ENCODE measurements around the gene NPY4R. TPM values are rescaled to one million over a fixed set of nuclear protein-coding genes. Genes with fewer than 3 reads are reported as not detected.
"Not testable (repeated sequence)": the region's sequence is repeated elsewhere in the genome, so short reads cannot be mapped to it uniquely, and the experiment has no call there.

The NPY4R gene
- total and polyA plus RNA-seq, 8 donors, result 0.32 to 1.3 (median 0.56) TPM

GRCh38 chr10:46451365-46451764 is 14.4 kb downstream of the NPY4R start:
- ATAC-seq; H3K27me3 ChIP-seq; H3K27ac ChIP-seq; H3K4me3 ChIP-seq; H3K36me3 ChIP-seq; H3K4me1 ChIP-seq; DNase-seq; intact Hi-C loops (cut with DNase I); H3K9me3 ChIP-seq: not testable (repeated sequence)

GRCh38 chr10:46450829-46451228 is 14.9 kb downstream of the NPY4R start:
- H3K4me1 ChIP-seq; intact Hi-C loops (cut with DNase I); H3K27ac ChIP-seq; H3K36me3 ChIP-seq; H3K4me3 ChIP-seq; H3K27me3 ChIP-seq; H3K9me3 ChIP-seq: not testable (repeated sequence)
- peak in 1 of 4 donors; percentile 63 for DNase-seq
- peak; percentile 34 for ATAC-seq

- H3K4me1 ChIP-seq; H3K9me3 ChIP-seq; H3K4me3 ChIP-seq; DNase-seq; H3K27me3 ChIP-seq; H3K36me3 ChIP-seq; intact Hi-C loops (cut with DNase I); H3K27ac ChIP-seq: not testable (repeated sequence)
- ATAC-seq, result peak; percentile 61
These were observed 18.3 kb downstream of the NPY4R start for GRCh38 chr10:46447439-46447838.

DNA sequence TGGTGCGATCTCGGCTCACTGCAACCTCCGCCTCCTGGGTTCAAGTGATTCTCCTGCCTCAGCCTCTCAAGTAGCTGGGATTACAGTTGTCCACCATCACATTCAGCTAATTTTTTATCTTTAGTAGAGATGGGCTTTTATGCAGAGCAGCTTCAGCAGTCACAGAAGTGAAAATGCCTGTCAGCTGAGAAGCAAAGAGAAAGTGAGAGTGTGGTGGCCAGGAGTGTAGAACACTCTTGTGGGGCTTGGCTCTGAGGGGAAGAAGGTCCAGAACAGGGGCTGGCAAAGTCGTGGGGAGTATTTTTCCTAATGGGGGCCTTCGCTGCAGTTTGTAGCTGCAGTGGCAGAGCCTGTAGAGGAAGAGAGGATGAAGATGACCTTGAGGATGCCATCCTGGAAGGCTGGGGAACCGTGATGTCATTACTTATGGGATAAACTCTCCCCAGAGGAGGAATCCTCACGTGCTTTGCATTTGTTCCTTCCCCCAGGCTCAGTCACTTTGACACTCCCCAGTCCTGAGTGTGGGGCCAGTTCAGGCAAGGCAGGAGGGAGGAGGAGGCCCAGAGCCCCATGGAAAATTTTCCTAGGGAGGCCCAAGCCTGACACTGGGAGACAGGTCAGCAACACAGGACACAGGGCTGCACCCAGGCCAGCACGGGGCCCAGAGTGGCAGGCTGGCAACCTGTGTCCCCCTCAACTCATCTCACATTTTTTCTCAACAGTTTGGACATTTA is 20.2 kb downstream of the NPY4R start:
- H3K36me3 ChIP-seq; intact Hi-C loops (cut with DNase I); H3K9me3 ChIP-seq; ATAC-seq; H3K27me3 ChIP-seq; H3K4me3 ChIP-seq; H3K4me1 ChIP-seq; DNase-seq; H3K27ac ChIP-seq: not testable (repeated sequence)

GRCh38 chr10:46443422-46443821 is 22.3 kb downstream of the NPY4R start:
- intact Hi-C loops (cut with DNase I); H3K36me3 ChIP-seq; H3K4me3 ChIP-seq; ATAC-seq; H3K27me3 ChIP-seq; H3K27ac ChIP-seq; DNase-seq; H3K4me1 ChIP-seq; H3K9me3 ChIP-seq: not testable (repeated sequence)

GRCh38 chr10:46442706-46443275 is 23.0 kb downstream of the NPY4R start:
- ATAC-seq; H3K4me1 ChIP-seq; H3K27ac ChIP-seq; H3K4me3 ChIP-seq; H3K27me3 ChIP-seq; H3K36me3 ChIP-seq; H3K9me3 ChIP-seq; intact Hi-C loops (cut with DNase I): not testable (repeated sequence)
- peak in 2 of 4 donors; percentile 24 to 36 for DNase-seq

GRCh38 chr10:46441837-46442278 is 23.9 kb downstream of the NPY4R start:
- ATAC-seq, result peak; percentile 33

DNA sequence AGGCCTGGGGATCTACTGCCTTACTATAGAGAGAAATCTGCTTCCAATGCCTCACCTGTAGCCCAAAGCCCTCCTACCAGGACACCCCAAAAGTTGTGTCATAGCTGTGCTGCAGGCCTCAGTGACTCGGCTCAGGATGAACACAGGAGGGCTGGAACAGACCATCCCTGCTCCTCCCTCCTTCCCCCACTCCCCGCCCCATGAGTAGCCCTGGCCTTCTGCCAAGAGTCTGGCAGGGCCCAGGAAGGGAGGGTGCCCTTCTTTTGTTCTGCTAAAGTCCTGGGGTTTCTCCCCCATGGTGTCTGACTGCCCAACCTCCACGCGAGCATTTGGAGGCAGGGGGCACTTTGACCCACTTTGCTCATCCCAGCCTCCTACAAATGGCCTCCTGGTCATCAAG is 24.8 kb downstream of the NPY4R start:
- H3K4me3 ChIP-seq; H3K9me3 ChIP-seq; H3K27me3 ChIP-seq; H3K27ac ChIP-seq; DNase-seq; H3K4me1 ChIP-seq; intact Hi-C loops (cut with DNase I); H3K36me3 ChIP-seq: not testable (repeated sequence)
- ATAC-seq, result peak; percentile 54

More at GRCh38 chr10:46441837-46442278, 23.9 kb downstream of the NPY4R start:
- peak in 1 of 4 donors; percentile 8 for DNase-seq
- H3K4me3 ChIP-seq; H3K9me3 ChIP-seq; H3K36me3 ChIP-seq; H3K27ac ChIP-seq; H3K4me1 ChIP-seq; H3K27me3 ChIP-seq; intact Hi-C loops (cut with DNase I): not testable (repeated sequence)

DNA sequence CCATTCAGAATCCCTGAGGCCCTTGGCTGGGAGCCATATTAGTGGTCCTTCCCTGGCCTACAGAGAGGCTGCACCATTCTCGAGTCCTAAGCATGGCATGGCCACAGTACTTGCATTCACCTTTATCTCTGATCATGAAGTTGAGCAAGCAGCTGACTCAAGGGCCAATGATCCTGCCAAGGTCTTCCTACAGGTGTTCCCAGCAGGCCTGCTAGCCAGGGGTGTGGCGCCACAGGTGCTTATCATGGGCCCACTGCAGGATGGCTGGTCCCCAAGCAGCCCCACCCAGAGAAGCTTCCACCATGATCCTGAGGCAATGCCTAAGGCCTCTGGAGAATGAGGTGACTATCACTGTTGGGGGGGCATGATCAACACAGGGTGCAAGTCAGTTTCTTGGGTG is 42.2 kb downstream of the NPY4R start:
- H3K4me3 ChIP-seq; DNase-seq; H3K36me3 ChIP-seq; intact Hi-C loops (cut with DNase I); H3K9me3 ChIP-seq; H3K27ac ChIP-seq; ATAC-seq; H3K4me1 ChIP-seq; H3K27me3 ChIP-seq: not testable (repeated sequence)

GRCh38 chr10:46419570-46420379 is 46.0 kb downstream of the NPY4R start:
- H3K27ac ChIP-seq; H3K36me3 ChIP-seq; DNase-seq; H3K4me1 ChIP-seq; H3K9me3 ChIP-seq; H3K4me3 ChIP-seq; H3K27me3 ChIP-seq; intact Hi-C loops (cut with DNase I): not testable (repeated sequence)
- peak; percentile 67 for ATAC-seq

- DNase-seq; intact Hi-C loops (cut with DNase I); H3K4me1 ChIP-seq; H3K36me3 ChIP-seq; H3K4me3 ChIP-seq; H3K9me3 ChIP-seq; H3K27ac ChIP-seq; ATAC-seq; H3K27me3 ChIP-seq: not testable (repeated sequence)
These were observed 47.5 kb downstream of the NPY4R start for GRCh38 chr10:46418283-46418682.

- H3K27ac ChIP-seq; H3K36me3 ChIP-seq; H3K4me3 ChIP-seq; H3K4me1 ChIP-seq; ATAC-seq; intact Hi-C loops (cut with DNase I); DNase-seq; H3K27me3 ChIP-seq; H3K9me3 ChIP-seq: not testable (repeated sequence)
These were observed 50.5 kb downstream of the NPY4R start for GRCh38 chr10:46415291-46415690.

- H3K36me3 ChIP-seq; ATAC-seq; H3K9me3 ChIP-seq; intact Hi-C loops (cut with DNase I); DNase-seq; H3K27ac ChIP-seq; H3K4me3 ChIP-seq; H3K4me1 ChIP-seq; H3K27me3 ChIP-seq: not testable (repeated sequence)
These were observed 53.1 kb downstream of the NPY4R start for GRCh38 chr10:46412665-46413064.
